SK-N-SH (cell line): ENCODE data around the gene PTPN4. TPM values are rescaled to one million over a fixed set of nuclear protein-coding genes. Genes with fewer than 3 reads are reported as not detected.

Experiments used
- CTCF ChIA-PET: fragments of 300-600, 350-600 bp; formaldehyde crosslinking; extraction: SDS; loops from one replicate; lab custom pipeline; 2021; lab: Yijun Ruan, JAX
- POLR2A ChIA-PET: fragments of 350-600 bp; sonication (Branson Sonifier 250); formaldehyde crosslinking; extraction: SDS; loops from one replicate; lab custom pipeline; 2020; ENCODE audit warnings: antibody characterized with exemption, inconsistent platforms; lab: Yijun Ruan, JAX
- DNase-seq: peaks from one replicate; pipeline ENCODE4 v3.0.0; 2012
- H2AFZ ChIP-seq: fragments of 200-600 bp; sonication (generic); 2 replicates; pipeline ENCODE4 v1.8.1; 2016; ENCODE audit warnings: antibody characterized with exemption, mild to moderate bottlenecking, low read depth
- H3F3A ChIP-seq: fragments of 200-600 bp; sonication (generic); replicated peaks from 2 replicates; pipeline ENCODE3; 2016; ENCODE audit warnings: antibody characterized with exemption, mild to moderate bottlenecking; ENCODE audit not compliant: insufficient read depth
- H3K27ac ChIP-seq, 2 experiments: fragments of 200-500 bp in 1 of 2; fragments of 200-600 bp in 1 of 2; sonication (Bioruptor generic) in 1 of 2; sonication (generic), shearing (Covaris generic) in 1 of 2; 2 replicates each; pipeline versions ENCODE4 v1.5.1 to v1.6.1; 2014 to 2016; ENCODE audit warnings: low read depth in 2 of 2, inconsistent platforms in 1 of 2, low read length in 1 of 2, mild to moderate bottlenecking in 1 of 2, mixed read lengths in 1 of 2
- H3K27me3 ChIP-seq: fragments of 200-600 bp; sonication (generic), shearing (Covaris generic); 2 replicates; pipeline ENCODE4 v1.6.1; 2016; ENCODE audit warnings: mixed run types; ENCODE audit not compliant: insufficient read depth
- H3K36me3 ChIP-seq, 2 experiments: fragments of 200-500 bp in 1 of 2; fragments of 200-600 bp in 1 of 2; sonication (Bioruptor generic) in 1 of 2; sonication (generic) in 1 of 2; replicated peaks in 1 of 2; 2 replicates each; pipeline versions ENCODE3 to v1.5.1; 2014 to 2016; ENCODE audit warnings: low read length in 1 of 2, mild to moderate bottlenecking in 1 of 2; ENCODE audit not compliant: insufficient read depth in 2 of 2, control insufficient read depth in 1 of 2
- H3K4me1 ChIP-seq, 2 experiments: fragments of 200-500 bp in 1 of 2; fragments of 200-600 bp in 1 of 2; sonication (Bioruptor generic) in 1 of 2; sonication (generic), shearing (Covaris generic) in 1 of 2; 2 replicates each; pipeline versions ENCODE4 v1.5.1 to v1.6.1; 2014 to 2016; ENCODE audit warnings: low read depth in 1 of 2, low read length in 1 of 2, mixed run types in 1 of 2; ENCODE audit not compliant: insufficient read depth in 2 of 2, control insufficient read depth in 1 of 2
- H3K4me2 ChIP-seq: fragments of 200-600 bp; sonication (generic), shearing (Covaris generic); 2 replicates; pipeline ENCODE4 v1.6.1; 2017; ENCODE audit warnings: mixed run types
- H3K4me3 ChIP-seq, 2 experiments: fragments of 200-500 bp in 1 of 2; fragments of 200-600 bp in 1 of 2; sonication (Bioruptor generic) in 1 of 2; sonication (generic), shearing (Covaris generic) in 1 of 2; 2 replicates each; pipeline versions ENCODE4 v1.5.1 to v1.8.1; 2014 to 2016; ENCODE audit warnings: low read depth in 2 of 2, inconsistent platforms in 1 of 2, low read length in 1 of 2, mild to moderate bottlenecking in 1 of 2, mixed read lengths in 1 of 2, moderate library complexity in 1 of 2
- H3K79me2 ChIP-seq: fragments of 200-600 bp; sonication (generic); 2 replicates; pipeline ENCODE4 v1.8.1; 2017; ENCODE audit warnings: mild to moderate bottlenecking; ENCODE audit not compliant: insufficient read depth
- H3K9ac ChIP-seq: fragments of 200-600 bp; sonication (generic); 2 replicates; pipeline ENCODE4 v1.6.1; 2017; ENCODE audit warnings: mixed run types
- H3K9me2 ChIP-seq: fragments of 200-600 bp; sonication (generic); 2 replicates; pipeline ENCODE4 v1.6.1; 2017; ENCODE audit warnings: mixed run types
- H3K9me3 ChIP-seq: fragments of 200-600 bp; sonication (generic); 2 replicates; pipeline ENCODE4 v1.6.1; 2017; ENCODE audit warnings: mixed run types, mild to moderate bottlenecking, moderate library complexity
- H4K20me1 ChIP-seq: fragments of 200-600 bp; sonication (generic); 2 replicates; pipeline ENCODE4 v1.6.1; 2017; ENCODE audit warnings: mild to moderate bottlenecking, mixed run types; ENCODE audit not compliant: insufficient read depth
- CHD2 ChIP-seq: fragments of 150-350 bp; IDR thresholded peaks from 2 replicates; pipeline ENCODE4 v1.6.1; 2018; ENCODE audit warnings: low read length; ENCODE audit not compliant: partially characterized antibody
- ELF1 ChIP-seq: IDR thresholded peaks from 2 replicates; pipeline ENCODE4 v1.4.0; 2012
- EZH2phosphoT487 ChIP-seq: fragments of 200-600 bp; sonication (generic); IDR thresholded peaks from 2 replicates; pipeline ENCODE4 v1.6.1; 2017; ENCODE audit warnings: low read depth, mixed run types, mild to moderate bottlenecking, antibody characterized with exemption, moderate library complexity, borderline replicate concordance
- JUND ChIP-seq: IDR thresholded peaks from 2 replicates; pipeline ENCODE4 v1.4.0; 2012
- MEF2A ChIP-seq: IDR thresholded peaks from 2 replicates; pipeline ENCODE4 v1.4.0; 2012; ENCODE audit warnings: low read depth, borderline replicate concordance
- MXI1 ChIP-seq: IDR thresholded peaks from 2 replicates; pipeline ENCODE4 v1.6.1; 2012; ENCODE audit warnings: mild to moderate bottlenecking, low read depth, low read length, improper control_type of control experiment
- TAF1 ChIP-seq: IDR thresholded peaks from 2 replicates; pipeline ENCODE4 v1.6.1; 2012; ENCODE audit warnings: low read depth, mild to moderate bottlenecking, low read length, moderate library complexity, borderline replicate concordance
- WGBS: methylation state at CpG from one replicate; pipeline ENCODE4 v1.1.6; 2017; ENCODE audit warnings: low lambda C conversion rate; 5-methylcytosine and 5-hydroxymethylcytosine counted together
- polyA plus RNA-seq, 3 experiments: library from polyadenylated mRNA; depleted of rRNA; stranded (reverse); fragments of >200 nt; gene quantifications; 2 replicates each; pipeline ENCODE4 v1.2.3, GENCODE V29; 2012
- TF ChIP-seq, protein P1 (sequence below): fragments of 200-600 bp; sonication (generic); IDR thresholded peaks from 2 replicates; pipeline ENCODE4 v1.6.1; 2017; ENCODE audit warnings: antibody characterized with exemption, mild to moderate bottlenecking, moderate library complexity
- TF ChIP-seq, protein P2 (sequence below): IDR thresholded peaks from 2 replicates; pipeline ENCODE4 v1.4.0; 2012; ENCODE audit warnings: low read depth, borderline replicate concordance
- TF ChIP-seq, protein P3 (sequence below): fragments of 150-350 bp; IDR thresholded peaks from 2 replicates; pipeline ENCODE4 v1.6.1; 2017; ENCODE audit warnings: antibody characterized with exemption, low read length, low read depth, borderline replicate concordance
- TF ChIP-seq, protein P4 (sequence below): IDR thresholded peaks from 2 replicates; pipeline ENCODE4 v1.4.0; 2012; ENCODE audit warnings: low read depth

The PTPN4 gene
- polyA plus RNA-seq, 1 of the 3 experiments (the other 2 are of a cell fraction): 6.2 TPM

DNA sequence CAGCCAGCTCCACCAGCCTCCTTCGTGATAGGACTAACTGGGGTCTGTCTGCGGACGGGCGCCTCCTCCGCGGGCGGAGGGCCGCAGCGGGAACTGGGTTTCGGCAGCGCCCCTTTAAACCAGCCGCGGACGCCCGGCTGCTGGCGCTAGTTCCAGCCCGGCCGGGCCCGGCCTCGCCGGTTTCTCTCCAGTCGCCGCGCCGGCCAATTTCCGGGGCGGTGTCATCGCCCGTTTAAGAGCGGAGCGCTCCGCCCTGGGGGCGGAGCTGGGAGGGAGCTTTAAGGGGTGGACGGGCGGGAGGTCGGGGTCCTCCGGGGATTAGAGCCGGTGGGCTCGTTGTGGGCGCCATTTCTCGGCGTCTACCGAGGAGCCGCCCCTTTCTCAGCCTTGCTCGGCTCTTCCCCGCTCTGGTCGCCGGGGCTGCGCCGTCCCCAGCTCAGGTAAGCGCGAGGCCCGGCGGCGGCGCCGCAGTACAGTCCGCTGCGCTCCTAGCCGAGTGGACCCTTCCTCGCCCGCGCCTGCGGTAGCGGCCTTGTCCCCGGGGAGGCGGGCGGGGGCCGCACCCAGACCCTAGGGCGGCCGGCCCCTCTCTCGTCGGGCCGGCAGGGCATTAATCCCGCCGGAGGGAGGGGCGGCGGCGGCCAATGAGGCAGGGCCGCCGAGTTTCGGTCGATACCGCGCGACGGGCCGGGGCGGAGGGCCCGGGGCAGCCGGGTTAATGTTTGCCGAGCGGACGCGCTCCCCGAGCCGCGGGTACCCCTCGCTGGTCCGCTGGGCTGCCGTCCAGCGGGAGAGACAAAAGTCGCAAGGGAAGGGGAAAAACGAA lies 253.3 kb downstream of the PTPN4 start, which contains the start of gene EPB41L5 (continued):
- TF ChIP-seq, protein P1, sequence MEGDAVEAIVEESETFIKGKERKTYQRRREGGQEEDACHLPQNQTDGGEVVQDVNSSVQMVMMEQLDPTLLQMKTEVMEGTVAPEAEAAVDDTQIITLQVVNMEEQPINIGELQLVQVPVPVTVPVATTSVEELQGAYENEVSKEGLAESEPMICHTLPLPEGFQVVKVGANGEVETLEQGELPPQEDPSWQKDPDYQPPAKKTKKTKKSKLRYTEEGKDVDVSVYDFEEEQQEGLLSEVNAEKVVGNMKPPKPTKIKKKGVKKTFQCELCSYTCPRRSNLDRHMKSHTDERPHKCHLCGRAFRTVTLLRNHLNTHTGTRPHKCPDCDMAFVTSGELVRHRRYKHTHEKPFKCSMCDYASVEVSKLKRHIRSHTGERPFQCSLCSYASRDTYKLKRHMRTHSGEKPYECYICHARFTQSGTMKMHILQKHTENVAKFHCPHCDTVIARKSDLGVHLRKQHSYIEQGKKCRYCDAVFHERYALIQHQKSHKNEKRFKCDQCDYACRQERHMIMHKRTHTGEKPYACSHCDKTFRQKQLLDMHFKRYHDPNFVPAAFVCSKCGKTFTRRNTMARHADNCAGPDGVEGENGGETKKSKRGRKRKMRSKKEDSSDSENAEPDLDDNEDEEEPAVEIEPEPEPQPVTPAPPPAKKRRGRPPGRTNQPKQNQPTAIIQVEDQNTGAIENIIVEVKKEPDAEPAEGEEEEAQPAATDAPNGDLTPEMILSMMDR: no peak
- TF ChIP-seq MEF2A (no peak), EZH2phosphoT487 (no peak), TAF1 (no peak), MXI1 (no peak; the same call in 1 of the 2 replicates), JUND (peak; percentile 27; the same call in 1 of the 2 replicates), ELF1 (0 out of 2 replicates have a peak, but pooled peaks have one; percentile 51)
- TF ChIP-seq, protein P2, sequence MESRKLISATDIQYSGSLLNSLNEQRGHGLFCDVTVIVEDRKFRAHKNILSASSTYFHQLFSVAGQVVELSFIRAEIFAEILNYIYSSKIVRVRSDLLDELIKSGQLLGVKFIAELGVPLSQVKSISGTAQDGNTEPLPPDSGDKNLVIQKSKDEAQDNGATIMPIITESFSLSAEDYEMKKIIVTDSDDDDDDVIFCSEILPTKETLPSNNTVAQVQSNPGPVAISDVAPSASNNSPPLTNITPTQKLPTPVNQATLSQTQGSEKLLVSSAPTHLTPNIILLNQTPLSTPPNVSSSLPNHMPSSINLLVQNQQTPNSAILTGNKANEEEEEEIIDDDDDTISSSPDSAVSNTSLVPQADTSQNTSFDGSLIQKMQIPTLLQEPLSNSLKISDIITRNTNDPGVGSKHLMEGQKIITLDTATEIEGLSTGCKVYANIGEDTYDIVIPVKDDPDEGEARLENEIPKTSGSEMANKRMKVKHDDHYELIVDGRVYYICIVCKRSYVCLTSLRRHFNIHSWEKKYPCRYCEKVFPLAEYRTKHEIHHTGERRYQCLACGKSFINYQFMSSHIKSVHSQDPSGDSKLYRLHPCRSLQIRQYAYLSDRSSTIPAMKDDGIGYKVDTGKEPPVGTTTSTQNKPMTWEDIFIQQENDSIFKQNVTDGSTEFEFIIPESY: no peak
- TF ChIP-seq, protein P3, sequence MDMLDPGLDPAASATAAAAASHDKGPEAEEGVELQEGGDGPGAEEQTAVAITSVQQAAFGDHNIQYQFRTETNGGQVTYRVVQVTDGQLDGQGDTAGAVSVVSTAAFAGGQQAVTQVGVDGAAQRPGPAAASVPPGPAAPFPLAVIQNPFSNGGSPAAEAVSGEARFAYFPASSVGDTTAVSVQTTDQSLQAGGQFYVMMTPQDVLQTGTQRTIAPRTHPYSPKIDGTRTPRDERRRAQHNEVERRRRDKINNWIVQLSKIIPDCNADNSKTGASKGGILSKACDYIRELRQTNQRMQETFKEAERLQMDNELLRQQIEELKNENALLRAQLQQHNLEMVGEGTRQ: no peak

DNA sequence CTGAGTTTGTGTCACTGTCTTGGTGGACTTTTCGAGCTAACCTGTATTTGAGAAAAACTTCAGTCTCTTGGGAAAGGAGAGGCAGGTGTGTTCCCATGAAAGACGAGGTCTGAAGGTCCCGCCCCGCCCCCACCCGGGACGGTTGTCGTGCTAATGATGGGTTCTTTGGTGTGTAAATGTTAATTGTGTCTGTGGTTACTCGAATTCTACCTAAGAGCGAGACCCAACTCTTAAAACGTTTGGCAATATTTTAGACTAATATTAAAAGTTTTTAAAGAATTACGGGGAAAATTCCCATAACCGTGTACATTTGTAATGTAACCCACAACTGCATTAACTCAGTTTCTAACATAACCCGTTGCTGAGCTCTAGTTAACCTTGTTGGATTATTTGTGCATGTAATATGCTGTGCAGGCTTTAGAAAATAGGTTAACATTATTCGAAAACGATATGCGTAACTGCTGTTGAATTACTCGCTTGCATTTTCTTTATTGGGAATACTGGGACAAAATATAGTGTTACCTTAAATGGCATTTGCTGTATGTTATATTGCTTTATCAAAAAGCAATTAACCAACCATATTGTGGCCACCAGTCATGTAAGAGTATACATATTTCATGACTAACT lies 254.0 kb downstream of the PTPN4 start:
- Histone ChIP-seq H3K9me2 (no peaks in the 10 kb centered on the region), H3K27ac (peak overlapping the region; percentile 65 to 71; a peak in 2 of 4 replicates), H3K9me3 (no peaks in the 10 kb centered on the region), H2AFZ (peak overlapping the region; percentile 85; the same call in 1 of the 2 replicates), H3K4me2 (peak overlapping the region; percentile 79), H3K9ac (peak overlapping the region; percentile 86), H3F3A (peaks cover 3% of the 10 kb centered on the region), H3K27me3 (no peaks in the 10 kb centered on the region), H4K20me1 (0 out of 2 replicates have a peak, but pooled peaks cover 4% of the 10 kb centered on the region), H3K4me1 (peaks cover 6 to 13% of the 10 kb centered on the region in 2 experiments; a peak in 3 of 4 replicates), H3K79me2 (peaks cover 19% of the 10 kb centered on the region), H3K36me3 (no peaks in the 10 kb centered on the region), H3K4me3 (peak overlapping the region; percentile 78 to 90)
- no peak for DNase-seq
- TF ChIP-seq, protein P4, sequence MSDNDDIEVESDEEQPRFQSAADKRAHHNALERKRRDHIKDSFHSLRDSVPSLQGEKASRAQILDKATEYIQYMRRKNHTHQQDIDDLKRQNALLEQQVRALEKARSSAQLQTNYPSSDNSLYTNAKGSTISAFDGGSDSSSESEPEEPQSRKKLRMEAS: no peak
- TF ChIP-seq CHD2: peak; percentile 8
- CTCF ChIA-PET: no interaction called here
- POLR2A ChIA-PET: no interaction called here
- 25% methylated on average over 17 of the region's 17 CpGs for WGBS
